AG09319 (cell line): ENCODE measurements around the gene PDE1A.

Experiments
- DNase-seq: peaks from one replicate; pipeline ENCODE4 v3.0.0-alpha.2; 2010; ENCODE audit warnings: low read depth; ENCODE audit errors: extremely low read depth
- CTCF ChIP-seq: IDR thresholded peaks from 2 replicates; pipeline ENCODE4 v1.5.1; 2011; ENCODE audit warnings: low read depth, mild to moderate bottlenecking, inconsistent platforms, low read length, moderate library complexity

Gene PDE1A

DNA sequence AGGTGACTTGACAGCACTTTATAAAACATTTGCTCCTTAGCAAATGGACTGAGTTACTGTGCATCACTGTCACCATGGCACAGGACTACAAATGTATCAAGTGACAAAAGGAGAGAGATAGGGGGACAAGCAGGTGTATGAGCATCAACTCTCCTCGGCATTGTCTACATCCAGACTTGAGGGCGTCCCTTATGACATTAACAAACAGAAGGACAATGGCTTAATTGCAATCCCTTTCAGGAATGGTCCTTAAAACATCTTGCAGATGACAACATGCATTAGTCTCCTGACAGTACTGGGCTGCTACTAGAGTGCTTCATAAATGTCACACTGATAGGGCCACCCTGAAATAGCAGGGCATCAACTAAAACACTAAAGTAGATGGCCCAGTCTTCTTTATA lies 198.8 kb downstream of the PDE1A start:
- no peak for TF ChIP-seq CTCF
- no peak for DNase-seq

GRCh38 chr2:182226807-182227206 lies 200.0 kb downstream of the PDE1A start:
- no peak for DNase-seq
- no peak for TF ChIP-seq CTCF

GRCh38 chr2:182224669-182225068 lies 202.2 kb downstream of the PDE1A start:
- TF ChIP-seq CTCF = no peak

GRCh38 chr2:182220998-182221397 lies 205.8 kb downstream of the PDE1A start:
- no peak for TF ChIP-seq CTCF
- DNase-seq = no peak

More at GRCh38 chr2:182224669-182225068, 202.2 kb downstream of the PDE1A start:
- DNase-seq = no peak

GRCh38 chr2:182220335-182220734 lies 206.5 kb downstream of the PDE1A start:
- TF ChIP-seq CTCF = no peak

GRCh38 chr2:182210669-182211068 lies 216.2 kb downstream of the PDE1A start:
- TF ChIP-seq CTCF = no peak
- no peak for DNase-seq

More at GRCh38 chr2:182220335-182220734, 206.5 kb downstream of the PDE1A start:
- DNase-seq = no peak

- DNase-seq = no peak
These were observed 218.4 kb downstream of the PDE1A start for GRCh38 chr2:182208421-182208820.

More at GRCh38 chr2:182208421-182208820, 218.4 kb downstream of the PDE1A start:
- TF ChIP-seq CTCF = no peak
